Activated T-helper 1 cell treated with Interleukin-2 at 50 U/mL for 16 hours (primary cell): ENCODE data around the gene ADH7.
"Not testable (repeated sequence)": the region's sequence is repeated elsewhere in the genome, so short reads cannot be mapped to it uniquely, and the experiment has no call there.

Experiments
- DNase-seq: peaks from one replicate; pipeline ENCODE4 v3.0.0-alpha.2; 2020; ENCODE audit warnings: low read depth

ADH7 gene

DNA sequence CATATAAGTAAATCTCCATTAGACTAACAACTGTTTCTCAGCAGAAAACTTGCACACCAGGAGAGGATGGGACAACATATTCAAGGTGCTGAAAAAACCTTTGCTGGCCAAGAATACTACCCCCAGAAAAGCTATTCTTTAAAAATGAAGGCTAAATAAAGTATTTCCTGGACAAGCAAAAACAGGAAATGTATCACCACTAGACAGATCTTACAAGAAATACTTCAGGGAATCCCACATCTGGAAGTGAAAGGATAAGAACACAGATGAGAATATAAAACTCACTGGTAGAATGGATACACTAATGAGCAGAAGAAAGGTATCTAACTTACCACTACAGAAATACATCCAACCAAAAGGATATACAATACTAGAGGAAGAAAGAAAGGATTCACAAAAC lies 55.6 kb downstream of the ADH7 start:
- no peak for DNase-seq

GRCh38 chr4:99378876-99379275 lies 56.3 kb downstream of the ADH7 start:
- no peak for DNase-seq

GRCh38 chr4:99377341-99377740 lies 57.8 kb downstream of the ADH7 start:
- not testable (repeated sequence) for DNase-seq

- DNase-seq = not testable (repeated sequence)
Observed at GRCh38 chr4:99372464-99372863, 62.7 kb downstream of the ADH7 start.

DNA sequence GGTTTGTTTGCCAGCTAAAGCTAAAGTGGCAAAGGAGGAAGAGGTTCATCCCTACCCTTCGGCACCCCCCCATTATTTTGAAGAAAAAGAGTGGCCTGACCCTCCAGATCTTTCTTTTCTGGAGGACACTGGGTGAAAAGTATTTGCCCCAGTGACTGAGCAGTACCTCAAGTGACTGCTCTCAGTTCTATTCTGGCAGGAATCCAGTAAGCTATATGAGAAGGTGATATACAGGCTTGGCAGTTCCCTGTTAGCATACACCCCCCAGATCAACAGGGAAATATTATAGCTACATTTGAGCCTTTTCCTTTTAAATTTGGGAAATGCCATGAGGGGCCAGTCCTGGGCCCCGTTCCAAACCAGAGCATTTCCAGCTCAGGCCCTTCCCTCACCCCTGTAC lies 67.3 kb downstream of the ADH7 start:
- not testable (repeated sequence) for DNase-seq

- DNase-seq = no peak
Observed at GRCh38 chr4:99366491-99366890, 68.7 kb downstream of the ADH7 start.

GRCh38 chr4:99362768-99363167 lies 72.4 kb downstream of the ADH7 start:
- no peak for DNase-seq
